GM12874 (cell line): ENCODE data around the gene SDC4.

Source experiments
- TF ChIP-seq, protein P1 (sequence below): IDR thresholded peaks from 2 replicates; pipeline ENCODE4 v1.5.1; 2011; ENCODE audit warnings: low read depth, mild to moderate bottlenecking, control low read depth, low read length, moderate library complexity; ENCODE audit not compliant: insufficient read depth

Gene SDC4

DNA sequence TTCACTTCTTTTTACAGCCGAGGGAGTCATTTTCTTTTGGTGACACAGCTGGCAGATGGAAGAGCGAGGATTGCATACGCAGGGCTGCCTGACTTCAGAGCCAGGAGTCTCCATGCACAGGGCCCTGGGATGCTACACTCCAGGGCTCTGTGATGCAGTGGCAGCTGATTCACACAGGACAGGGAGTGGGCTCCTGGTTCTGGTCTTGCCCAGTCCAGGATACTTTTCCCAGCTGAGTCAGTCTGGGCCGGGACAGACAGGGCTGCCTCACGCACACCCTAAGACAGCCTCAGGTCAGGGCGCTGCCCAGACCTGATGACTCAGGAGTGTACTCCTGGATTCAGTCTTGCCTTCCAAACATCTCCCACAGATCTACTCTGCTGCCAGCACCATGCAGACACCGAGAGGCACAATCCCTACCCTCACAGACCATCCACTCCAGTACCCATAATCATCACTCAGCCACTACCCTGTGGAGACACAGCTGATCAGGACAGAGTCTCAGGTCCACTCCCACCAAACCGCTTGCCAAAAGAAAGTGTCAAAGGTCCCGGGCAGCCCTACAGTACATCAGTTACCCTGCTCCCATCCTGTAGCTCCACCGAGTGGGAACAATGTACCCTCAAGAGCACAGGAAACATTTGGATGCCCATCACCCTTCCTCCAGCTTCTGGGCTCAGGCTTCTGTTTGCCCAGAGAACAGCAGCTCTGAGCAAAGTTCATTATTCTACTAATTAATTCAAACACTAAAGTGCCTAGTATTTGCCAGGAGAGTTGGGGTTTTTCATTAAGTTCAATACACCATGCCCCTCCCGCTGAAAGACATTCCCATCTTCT lies 11.5 kb downstream of the SDC4 start:
- TF ChIP-seq, protein P1, sequence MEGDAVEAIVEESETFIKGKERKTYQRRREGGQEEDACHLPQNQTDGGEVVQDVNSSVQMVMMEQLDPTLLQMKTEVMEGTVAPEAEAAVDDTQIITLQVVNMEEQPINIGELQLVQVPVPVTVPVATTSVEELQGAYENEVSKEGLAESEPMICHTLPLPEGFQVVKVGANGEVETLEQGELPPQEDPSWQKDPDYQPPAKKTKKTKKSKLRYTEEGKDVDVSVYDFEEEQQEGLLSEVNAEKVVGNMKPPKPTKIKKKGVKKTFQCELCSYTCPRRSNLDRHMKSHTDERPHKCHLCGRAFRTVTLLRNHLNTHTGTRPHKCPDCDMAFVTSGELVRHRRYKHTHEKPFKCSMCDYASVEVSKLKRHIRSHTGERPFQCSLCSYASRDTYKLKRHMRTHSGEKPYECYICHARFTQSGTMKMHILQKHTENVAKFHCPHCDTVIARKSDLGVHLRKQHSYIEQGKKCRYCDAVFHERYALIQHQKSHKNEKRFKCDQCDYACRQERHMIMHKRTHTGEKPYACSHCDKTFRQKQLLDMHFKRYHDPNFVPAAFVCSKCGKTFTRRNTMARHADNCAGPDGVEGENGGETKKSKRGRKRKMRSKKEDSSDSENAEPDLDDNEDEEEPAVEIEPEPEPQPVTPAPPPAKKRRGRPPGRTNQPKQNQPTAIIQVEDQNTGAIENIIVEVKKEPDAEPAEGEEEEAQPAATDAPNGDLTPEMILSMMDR = no peak

DNA sequence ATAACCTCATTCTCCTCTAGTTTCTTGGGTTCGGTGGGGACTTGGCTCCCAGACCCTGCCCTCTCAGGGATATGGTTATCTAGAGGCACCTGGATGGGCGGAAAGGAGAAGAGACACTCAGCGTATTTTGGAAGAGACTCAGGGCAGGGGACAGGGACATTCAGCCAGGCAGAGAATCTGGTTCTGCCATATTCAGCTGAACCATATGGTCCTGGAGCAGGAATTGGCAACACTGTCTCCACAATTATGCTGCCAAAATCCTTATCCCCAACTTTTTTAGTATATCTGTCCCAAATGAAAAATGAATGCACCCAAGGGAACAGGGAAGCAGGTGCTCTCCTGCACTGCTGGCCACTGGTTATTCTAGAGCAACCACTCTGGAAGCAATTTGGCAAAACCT lies 17.7 kb downstream of the SDC4 start:
- TF ChIP-seq, protein P1 = no peak

DNA sequence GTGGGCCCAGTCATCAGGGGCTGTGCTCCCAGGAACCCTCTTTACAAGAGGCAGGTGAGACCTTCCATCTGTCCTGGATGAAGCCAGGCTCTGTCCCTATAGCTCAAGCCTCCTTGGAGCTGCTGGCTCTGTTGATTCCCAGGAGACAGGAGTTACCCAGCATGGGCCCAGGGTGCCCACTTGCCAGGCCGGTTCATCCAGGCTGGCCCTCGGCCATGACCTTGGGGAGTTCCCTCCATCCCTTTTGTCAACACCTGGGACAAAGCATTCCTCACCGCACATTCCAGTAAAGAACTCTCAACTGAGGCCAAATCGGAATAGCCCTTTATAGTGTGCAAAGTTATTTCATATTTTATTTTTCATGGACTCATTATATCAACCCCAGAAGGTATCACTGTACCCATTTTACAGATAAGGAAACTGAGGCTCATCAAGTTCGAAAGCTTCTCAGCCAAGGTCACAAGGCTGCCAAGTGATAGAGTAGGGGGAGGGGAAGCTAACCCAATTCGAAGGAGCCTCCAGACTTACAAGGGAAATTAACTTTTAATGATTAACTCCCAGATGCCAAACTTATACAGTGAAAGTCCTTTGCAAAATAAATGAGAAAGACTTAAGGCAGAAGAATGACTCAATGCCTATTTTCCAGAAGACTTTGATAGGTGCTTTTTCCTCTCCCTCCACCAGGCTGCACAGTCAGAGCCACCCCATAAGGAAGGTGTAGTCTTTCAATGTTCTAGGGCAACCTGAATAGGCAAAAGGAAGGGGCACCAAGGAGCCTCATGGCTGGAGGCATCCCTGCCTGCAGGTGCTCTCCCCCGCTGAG lies 18.5 kb downstream of the SDC4 start:
- TF ChIP-seq, protein P1 = no peak

DNA sequence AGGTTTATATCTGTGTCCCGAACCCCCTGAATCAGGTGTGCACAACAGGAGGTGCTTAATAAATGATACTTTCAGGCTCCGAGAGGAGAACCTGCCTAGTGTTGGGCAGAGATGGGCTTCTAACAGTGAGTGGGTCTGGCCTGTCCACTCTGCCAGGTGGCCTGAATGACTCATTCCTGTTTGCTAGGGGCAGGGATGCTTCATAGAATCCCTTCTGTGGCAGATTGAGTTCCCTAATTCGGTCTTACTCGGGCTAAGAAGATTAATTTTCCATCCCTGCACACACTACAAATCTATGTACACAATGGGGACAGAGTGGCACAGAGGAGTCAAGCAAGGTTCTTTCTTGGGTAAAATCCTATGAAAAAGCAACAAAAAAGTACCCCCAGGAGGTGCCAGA lies 19.8 kb downstream of the SDC4 start:
- TF ChIP-seq, protein P1 = no peak

DNA sequence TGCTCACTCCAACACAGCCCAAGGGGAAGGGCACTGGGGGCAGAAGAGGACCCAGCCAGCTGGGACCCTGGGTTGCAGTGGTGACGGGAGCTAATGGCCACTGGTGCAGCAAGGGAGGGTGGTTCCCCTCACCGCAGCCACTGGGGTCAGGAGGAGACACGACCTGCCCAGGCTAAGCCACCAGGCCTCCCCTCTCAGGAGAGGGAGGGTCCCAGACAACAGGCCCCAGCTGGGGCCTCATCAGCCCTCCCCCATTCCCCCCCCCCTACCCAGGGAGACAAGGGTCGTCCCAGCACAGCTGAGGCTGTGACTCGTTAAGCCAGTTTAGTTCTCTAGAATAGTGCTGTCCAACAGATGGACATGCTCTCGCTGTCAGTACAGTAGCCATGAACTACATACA lies 22.9 kb downstream of the SDC4 start:
- TF ChIP-seq, protein P1 = no peak

DNA sequence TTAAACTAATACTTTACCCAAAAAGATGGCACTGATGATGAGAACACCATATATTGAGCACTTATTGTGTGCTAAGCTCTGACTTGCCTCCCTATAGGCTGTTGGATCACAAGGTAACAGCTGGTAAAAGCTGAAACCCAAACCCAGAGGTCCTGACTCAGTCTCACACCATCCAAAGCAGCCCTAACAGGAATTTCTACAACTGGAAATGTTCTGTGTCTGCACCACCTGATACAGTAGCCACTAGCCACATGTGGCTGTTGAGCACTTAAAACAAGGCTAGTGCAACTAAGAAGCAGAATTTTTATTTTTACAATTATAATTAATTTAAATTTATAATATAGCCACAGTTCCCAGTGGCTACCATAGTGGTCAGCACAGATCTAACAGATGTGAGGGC lies 24.5 kb downstream of the SDC4 start:
- TF ChIP-seq, protein P1 = no peak

DNA sequence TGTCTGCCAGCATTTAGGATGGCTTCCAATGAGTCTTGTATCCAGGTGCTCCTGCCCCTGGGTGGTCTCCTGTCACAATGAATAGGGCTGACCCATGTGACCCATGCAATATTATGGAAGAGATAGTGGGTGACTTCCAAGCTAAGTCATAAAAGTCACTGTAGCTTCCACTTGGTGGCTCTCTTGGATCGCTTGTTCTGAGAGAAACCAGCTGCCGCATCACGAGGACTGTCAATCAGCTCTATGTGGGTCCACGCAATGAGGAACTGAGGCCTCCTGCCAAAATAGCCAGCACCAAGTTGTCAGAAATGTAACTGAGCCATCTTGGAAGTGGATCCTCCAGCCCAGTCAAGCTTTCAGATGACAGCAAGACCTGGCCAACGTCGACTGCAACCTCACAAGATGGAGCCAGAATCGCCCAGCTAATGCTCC lies 25.3 kb downstream of the SDC4 start:
- TF ChIP-seq, protein P1 = peak; percentile 32; the same call in 1 of the 2 replicates
